CD14-positive monocyte (primary cell): ENCODE data around the gene MOV10. TPM values are rescaled to one million over a fixed set of nuclear protein-coding genes. Genes with fewer than 3 reads are reported as not detected.

Source experiments
- DNase-seq, 3 donors: peaks; one replicate each; pipeline ENCODE4 v3.0.0-alpha.2; 2011 to 2022
- H2AFZ ChIP-seq: 2 replicates; pipeline ENCODE4 v1.6.0; 2012; ENCODE audit warnings: mild to moderate bottlenecking, low read depth, low read length, inconsistent platforms; ENCODE audit not compliant: insufficient read depth, poor library complexity, severe bottlenecking
- H3K27ac ChIP-seq, 2 donors: 1 replicate in 1 of 2; 2 replicates in 1 of 2; pipeline ENCODE4 v1.5.1; 2012 to 2013; ENCODE audit warnings: low read length in 2 of 2, control low read depth in 1 of 2, inconsistent platforms in 1 of 2, low read depth in 1 of 2, mild to moderate bottlenecking in 1 of 2
- H3K27me3 ChIP-seq, 2 donors: one replicate each; pipeline versions ENCODE4 v1.6.0 to v1.6.1; 2011 to 2013; ENCODE audit warnings: low read length in 2 of 2; ENCODE audit not compliant: control insufficient read depth in 2 of 2, insufficient read depth in 2 of 2
- H3K36me3 ChIP-seq, 2 donors: replicated peaks in 1 of 2; 1 replicate in 1 of 2; 2 replicates in 1 of 2; pipeline versions ENCODE4 v1.5.1 to v1.6.1; 2012 to 2013; ENCODE audit warnings: low read length in 2 of 2, control low read depth in 1 of 2, inconsistent platforms in 1 of 2, mild to moderate bottlenecking in 1 of 2; ENCODE audit not compliant: insufficient read depth in 2 of 2, control insufficient read depth in 1 of 2
- H3K4me1 ChIP-seq, 2 donors: 1 replicate in 1 of 2; 2 replicates in 1 of 2; pipeline versions ENCODE4 v1.5.1 to v1.6.1; 2012 to 2013; ENCODE audit warnings: low read length in 2 of 2, control low read depth in 1 of 2, inconsistent platforms in 1 of 2, mild to moderate bottlenecking in 1 of 2, moderate library complexity in 1 of 2; ENCODE audit not compliant: insufficient read depth in 2 of 2, control insufficient read depth in 1 of 2
- H3K4me2 ChIP-seq: replicated peaks from 2 replicates; pipeline ENCODE3; 2012; ENCODE audit warnings: low read length, moderate library complexity, mild to moderate bottlenecking; ENCODE audit not compliant: poor library complexity, severe bottlenecking; ENCODE audit errors: extremely low read depth
- H3K4me3 ChIP-seq, 3 experiments: fragments of 200-600 bp in 1 of 3; sonication (generic) in 1 of 3; replicated peaks in 1 of 3; 1 replicate in 2 of 3; 2 replicates in 1 of 3; pipeline ENCODE4 v1.5.1; 2011 to 2013; ENCODE audit warnings: low read length in 3 of 3, mild to moderate bottlenecking in 3 of 3, control low read depth in 2 of 3, low read depth in 2 of 3, inconsistent platforms in 1 of 3, moderate library complexity in 1 of 3
- H3K79me2 ChIP-seq: 2 replicates; pipeline ENCODE4 v1.6.0; 2012; ENCODE audit warnings: mild to moderate bottlenecking, control low read depth, inconsistent platforms, low read length, moderate library complexity; ENCODE audit not compliant: insufficient read depth
- H3K9ac ChIP-seq: 2 replicates; pipeline ENCODE4 v1.6.0; 2017; ENCODE audit warnings: low read length, mild to moderate bottlenecking; ENCODE audit not compliant: insufficient read depth, poor library complexity, severe bottlenecking
- H3K9me3 ChIP-seq, 2 donors: replicated peaks in 1 of 2; 1 replicate in 1 of 2; 2 replicates in 1 of 2; pipeline versions ENCODE4 v1.5.1 to v1.6.1; 2012 to 2013; ENCODE audit warnings: low read length in 2 of 2, control low read depth in 1 of 2; ENCODE audit not compliant: control insufficient read depth in 1 of 2, insufficient read depth in 1 of 2
- H4K20me1 ChIP-seq: 2 replicates; pipeline ENCODE4 v1.6.0; 2012; ENCODE audit warnings: mild to moderate bottlenecking, low read length, control low read depth, moderate library complexity; ENCODE audit not compliant: insufficient read depth
- H3K27ac Mint-ChIP-seq, 7 donors: one replicate each; pipeline ENCODE4 v1.8.0; 2020; ENCODE audit warnings: mild to moderate bottlenecking in 7 of 7, mixed read lengths in 7 of 7, moderate library complexity in 6 of 7, inconsistent platforms in 2 of 7
- H3K27me3 Mint-ChIP-seq, 3 donors: one replicate each; pipeline ENCODE4 v1.8.0; 2021 to 2022; ENCODE audit warnings: low read depth in 3 of 3, mild to moderate bottlenecking in 3 of 3, mixed read lengths in 3 of 3, moderate library complexity in 3 of 3, inconsistent platforms in 1 of 3
- H3K36me3 Mint-ChIP-seq, 2 donors: one replicate each; pipeline ENCODE4 v1.8.0; 2020; ENCODE audit warnings: mixed read lengths in 2 of 2, inconsistent platforms in 1 of 2, mild to moderate bottlenecking in 1 of 2
- H3K4me1 Mint-ChIP-seq: one replicate; pipeline ENCODE4 v1.8.0; 2020; ENCODE audit warnings: mild to moderate bottlenecking, mixed read lengths
- H3K4me3 Mint-ChIP-seq, 2 donors: one replicate each; pipeline ENCODE4 v1.8.0; 2020; ENCODE audit warnings: mild to moderate bottlenecking in 2 of 2, mixed read lengths in 2 of 2, moderate library complexity in 1 of 2
- H3K9me3 Mint-ChIP-seq, 7 donors: one replicate each; pipeline ENCODE4 v1.8.0; 2020 to 2022; ENCODE audit warnings: mixed read lengths in 7 of 7, mild to moderate bottlenecking in 6 of 7, moderate library complexity in 6 of 7, inconsistent platforms in 2 of 7
- CTCF ChIP-seq: fragments of 200-600 bp; IDR thresholded peaks from one replicate; pipeline ENCODE4 v1.8.0; 2022; ENCODE audit warnings: antibody characterized with exemption, mild to moderate bottlenecking
- WGBS: methylation state at CpG from one replicate; pipeline ENCODE4 v1.1.5; 2013; ENCODE audit warnings: missing lambda C conversion rate; ENCODE audit not compliant: insufficient coverage; 5-methylcytosine and 5-hydroxymethylcytosine counted together
- intact Hi-C, 2 donors: fragments of 100-400 bp; cut with micrococcal nuclease; formaldehyde crosslinking; loops; one replicate each; pipeline versions ENCODE4 v1.15.0 to v1.15.1; 2023
- polyA plus RNA-seq, 3 donors: library from polyadenylated mRNA; depleted of rRNA in 1 of 3; unstranded in 2 of 3; stranded (reverse) in 1 of 3; fragments of 300-500 nt in 2 of 3; fragments of >200 nt in 1 of 3; fragmentation: Illumina TruSeq in 2 of 3; gene quantifications; 1 replicate in 2 of 3; 2 replicates in 1 of 3; pipeline ENCODE4 v1.2.3, GENCODE V29; 2012 to 2021

MOV10 gene
- polyA plus RNA-seq, 3 donors: 12.0 to 61.2 (median 13.6) TPM

- intact Hi-C loops: loop anchor here (5.0 to 10.0 kb wide), 3 partner anchors 242 to 1572 kb away; partner anchors contain the start of gene SLC16A1 (in 1 of the 2)
- no peaks in the 10 kb centered on the region for H3K36me3 ChIP-seq
- H3K4me3 ChIP-seq: no peak overlapping the region
- H4K20me1 ChIP-seq: no peaks in the 10 kb centered on the region
- H3K9ac ChIP-seq: no peak overlapping the region
- DNase-seq: no peak
- H3K27ac ChIP-seq: no peak overlapping the region
- no peak overlapping the region for H3K27ac Mint-ChIP-seq
- H3K36me3 Mint-ChIP-seq: no peaks in the 10 kb centered on the region
- peaks cover 28 to 48% (median 31%) of the 10 kb centered on the region in 3 donors for H3K27me3 Mint-ChIP-seq
- H3K4me3 Mint-ChIP-seq: peak overlapping the region in 1 of 2 donors; percentile 70
- H2AFZ ChIP-seq: no peak overlapping the region
- H3K9me3 Mint-ChIP-seq: no peaks in the 10 kb centered on the region
- no peaks in the 10 kb centered on the region for H3K79me2 ChIP-seq
- peaks cover 26% of the 10 kb centered on the region for H3K4me1 Mint-ChIP-seq
- peaks cover 0 to 17% of the 10 kb centered on the region in 2 donors for H3K27me3 ChIP-seq
- H3K4me1 ChIP-seq: peaks cover 29 to 31% of the 10 kb centered on the region in 2 donors
- TF ChIP-seq CTCF: no peak
- no peaks in the 10 kb centered on the region for H3K9me3 ChIP-seq
- H3K4me2 ChIP-seq: no peak overlapping the region
- 91% methylated on average over 3 of the region's 9 CpGs for WGBS
Observed at GRCh38 chr1:112712701-112713128, 38.3 kb downstream of the MOV10 start.

- peak overlapping the region; percentile 62 for H2AFZ ChIP-seq
- H3K27ac ChIP-seq: peak overlapping the region in 1 of 2 donors; percentile 10
- H3K9me3 Mint-ChIP-seq: no peaks in the 10 kb centered on the region
- TF ChIP-seq CTCF: no peak
- H3K36me3 Mint-ChIP-seq: no peaks in the 10 kb centered on the region
- H3K9me3 ChIP-seq: no peaks in the 10 kb centered on the region
- 17% methylated on average over 6 of the region's 14 CpGs for WGBS
- H3K36me3 ChIP-seq: no peaks in the 10 kb centered on the region
- peaks cover 25 to 50% (median 29%) of the 10 kb centered on the region in 3 donors for H3K27me3 Mint-ChIP-seq
- H3K9ac ChIP-seq: peak overlapping the region; percentile 19
- H3K27me3 ChIP-seq: peaks cover 0 to 9% of the 10 kb centered on the region in 2 donors
- H4K20me1 ChIP-seq: no peaks in the 10 kb centered on the region
- peak overlapping the region; percentile 86 for H3K4me2 ChIP-seq
- peak overlapping the region; percentile 16 to 76 (median 44) for H3K4me3 ChIP-seq
- peaks cover 29 to 34% of the 10 kb centered on the region in 2 donors for H3K4me1 ChIP-seq
- no peaks in the 10 kb centered on the region for H3K79me2 ChIP-seq
- intact Hi-C loops: loop anchor here (5.0 to 10.0 kb wide), 3 partner anchors 241 to 1571 kb away; partner anchors contain the start of gene SLC16A1 (in 1 of the 2)
- peak overlapping the region in 4 of 7 donors; percentile 8 to 75 (median 41) for H3K27ac Mint-ChIP-seq
- DNase-seq: peak; percentile 55 to 71 (median 69)
- H3K4me1 Mint-ChIP-seq: peaks cover 28% of the 10 kb centered on the region
- peak overlapping the region; percentile 89 to 94 for H3K4me3 Mint-ChIP-seq
Observed at GRCh38 chr1:112713466-112714312, 39.2 kb downstream of the MOV10 start.
